Measurements from ENCODE around the gene PSD2.

The PSD2 gene

DNA sequence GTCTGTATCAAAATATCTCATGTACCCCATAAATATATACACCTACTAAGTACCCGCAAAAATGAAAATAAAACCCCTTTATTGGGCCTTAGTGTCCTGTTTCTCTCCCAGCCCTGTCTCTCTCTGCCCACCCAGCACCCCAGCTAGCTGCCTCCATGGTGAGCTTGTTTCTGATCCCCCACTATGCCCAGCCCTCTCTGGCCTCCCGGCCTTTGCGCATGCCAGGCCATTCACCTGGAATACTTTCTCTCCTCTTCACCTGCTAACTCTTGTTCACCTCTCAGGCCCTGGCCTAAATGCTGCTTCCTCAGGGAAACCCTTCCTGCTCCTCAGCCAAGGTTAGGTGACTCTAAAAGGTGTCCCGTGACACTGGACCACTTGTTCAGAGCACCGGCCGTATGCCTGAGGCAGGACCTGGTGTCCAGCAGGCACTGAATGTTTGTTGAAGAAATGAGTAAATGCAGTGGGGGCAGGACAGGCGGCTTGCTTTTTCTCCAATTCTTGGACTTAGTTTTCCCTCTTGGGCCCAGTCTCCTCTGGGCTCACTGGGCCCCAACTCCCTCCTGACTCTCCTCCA is 58.5 kb downstream of the PSD2 start:
- DNase-seq (ENCODE audit: low read depth in 2 of 2, low spot score in 1 of 2), result no peak

DNA sequence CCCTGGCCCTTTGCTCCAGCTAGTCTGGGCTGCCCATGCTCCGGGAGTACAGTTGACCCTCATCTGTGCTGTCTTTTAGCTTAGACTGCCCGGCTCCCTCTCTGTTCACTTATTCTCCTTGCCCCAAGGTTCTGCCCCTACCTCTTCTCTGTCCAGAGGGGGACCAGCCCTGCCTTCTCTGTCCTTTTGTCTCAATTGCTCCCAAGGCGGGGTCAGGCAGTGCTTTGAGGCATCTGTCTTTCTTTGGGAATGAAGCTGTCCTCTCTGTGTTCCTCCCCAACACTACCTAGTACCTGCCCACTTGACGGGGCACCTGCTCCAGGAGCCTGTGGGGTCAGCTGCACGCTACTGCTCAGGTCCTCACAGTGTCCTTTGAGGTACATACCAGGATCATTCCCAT is 59.3 kb downstream of the PSD2 start:
- no peak for DNase-seq (ENCODE audit: low read depth in 2 of 2, low spot score in 1 of 2)

DNA sequence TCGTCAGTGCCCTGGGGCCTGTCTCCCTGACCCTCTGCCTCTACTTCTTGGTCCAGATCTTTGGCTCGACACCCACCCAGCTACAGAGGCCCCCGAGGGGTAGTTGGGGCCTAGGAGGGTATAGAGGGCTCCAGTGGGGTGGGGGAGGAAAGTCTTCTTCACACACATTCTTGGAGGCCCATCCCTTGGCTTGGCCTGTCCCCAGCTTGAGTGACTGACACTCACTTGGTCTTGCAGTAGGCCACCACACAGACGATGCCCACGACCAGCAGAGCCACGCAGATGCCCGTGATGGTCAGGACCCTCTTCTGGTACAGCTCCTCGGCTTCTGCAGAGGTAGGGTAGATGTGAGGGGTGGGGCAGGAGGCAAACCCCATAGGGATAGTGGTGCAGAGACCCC is 59.8 kb downstream of the PSD2 start:
- no peak for DNase-seq (ENCODE audit: low read depth in 2 of 2, low spot score in 1 of 2)

DNA sequence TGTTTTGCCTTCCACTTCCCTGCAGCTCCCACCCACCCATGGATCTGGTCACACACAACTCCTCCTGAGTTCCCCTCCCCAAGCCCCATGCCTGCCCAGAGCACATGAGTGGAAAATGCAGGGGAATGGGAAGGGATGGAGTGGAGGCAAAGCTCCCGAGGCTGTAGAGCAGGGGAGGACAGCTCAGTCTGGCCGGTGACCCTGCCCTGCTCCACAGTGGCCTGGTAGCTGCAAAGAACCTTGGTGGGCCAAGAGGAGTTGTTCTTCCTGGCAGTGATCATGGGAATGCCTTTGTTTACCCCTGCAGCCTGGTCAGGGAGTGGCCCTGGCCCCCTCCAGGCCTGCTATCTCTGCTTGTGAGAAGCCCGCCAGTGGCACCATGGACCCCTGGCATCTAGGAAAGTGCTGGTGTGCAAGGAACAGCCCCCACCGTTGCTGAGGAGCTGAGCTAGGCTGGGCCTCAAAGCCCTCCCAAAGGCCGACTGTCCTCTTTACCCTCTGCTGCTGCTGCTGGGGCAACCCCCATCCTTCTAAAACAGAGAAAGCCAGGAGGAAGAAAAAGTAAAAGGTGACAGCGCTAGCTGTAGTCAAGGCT is 60.4 kb downstream of the PSD2 start:
- no peak for DNase-seq (ENCODE audit: low read depth in 2 of 2, low spot score in 1 of 2)

DNA sequence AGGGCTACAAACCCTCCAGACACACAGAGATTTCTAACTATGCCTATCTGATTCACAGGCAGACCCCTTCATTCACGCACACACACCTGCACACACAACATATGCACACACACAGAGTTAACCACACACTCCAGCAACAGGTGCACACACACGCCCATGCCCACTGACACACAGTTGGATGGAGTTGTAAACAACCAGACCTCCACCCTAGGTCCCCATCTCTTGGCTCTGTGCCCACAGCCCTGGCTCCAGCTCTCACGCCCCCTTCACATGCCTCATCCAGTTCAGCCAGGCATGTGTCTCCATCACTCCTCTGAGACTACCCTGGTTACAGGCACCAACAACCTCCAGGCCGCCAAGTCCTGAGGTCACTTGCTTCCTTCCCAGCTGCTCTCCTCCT is 61.1 kb downstream of the PSD2 start:
- no peak for DNase-seq (ENCODE audit: low read depth in 2 of 2, low spot score in 1 of 2)

DNA sequence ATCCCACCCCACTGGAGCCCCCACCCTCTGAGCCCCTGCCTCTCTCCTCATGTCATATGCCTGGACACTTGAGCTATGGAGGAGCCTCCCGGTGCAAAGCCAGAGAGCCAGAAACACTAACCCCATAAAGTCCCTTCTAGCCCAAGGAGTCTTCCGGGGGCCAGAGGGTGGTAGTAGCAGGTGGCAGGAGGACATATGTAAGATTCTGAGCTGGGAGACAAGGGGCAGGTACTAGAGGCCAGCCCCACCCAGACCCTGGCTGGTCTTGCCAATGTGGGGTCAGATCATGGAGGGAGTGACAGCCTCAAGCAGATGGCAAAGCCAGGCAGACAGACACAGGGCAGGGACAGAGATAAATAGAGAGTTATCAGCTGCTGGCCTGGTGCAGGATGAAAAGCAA is 63.4 kb downstream of the PSD2 start:
- DNase-seq (ENCODE audit: low read depth in 2 of 2, low spot score in 1 of 2), result no peak

DNA sequence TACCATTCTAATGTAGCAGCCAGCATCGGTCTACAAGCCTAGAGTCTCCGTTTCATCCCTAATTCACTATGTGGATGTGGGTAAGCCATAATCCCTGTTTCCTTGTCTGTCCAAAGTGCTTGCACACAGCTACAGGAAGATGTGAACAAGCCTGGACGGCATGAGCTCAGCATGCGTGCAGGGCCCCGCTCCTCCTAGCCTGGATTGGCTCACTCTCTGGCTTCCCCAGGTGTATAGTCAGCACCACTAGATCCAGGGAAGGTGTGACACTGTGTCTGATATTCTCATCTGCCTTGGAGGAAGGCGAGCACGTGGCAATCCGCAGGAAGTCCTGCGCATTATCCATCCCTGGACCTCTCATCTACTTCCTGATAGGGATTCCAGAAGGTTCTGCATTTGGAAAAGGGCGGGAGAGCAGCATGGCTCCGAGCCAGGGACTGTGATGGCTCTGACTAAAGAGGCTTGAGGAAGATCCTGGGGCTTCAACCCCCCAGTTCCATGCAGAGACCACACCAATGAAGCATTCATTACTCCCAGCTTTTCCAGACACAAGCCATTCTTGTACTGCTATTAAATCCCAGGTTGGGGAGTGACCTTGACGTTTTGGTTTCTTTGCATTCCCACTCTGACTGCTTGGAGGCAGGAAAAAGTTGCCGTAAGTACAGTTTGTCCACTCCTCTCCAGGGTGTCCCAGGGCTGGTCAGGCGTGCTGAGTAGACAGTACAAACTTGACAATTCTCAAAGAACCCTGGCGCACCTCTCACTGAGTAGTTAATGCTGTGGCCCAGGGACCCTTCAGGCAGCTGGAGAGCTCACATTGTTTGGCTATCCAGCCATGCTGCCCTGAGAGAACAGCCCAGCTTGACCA is 65.6 kb downstream of the PSD2 start:
- no peak for DNase-seq (ENCODE audit: low read depth in 2 of 2, low spot score in 1 of 2)

DNA sequence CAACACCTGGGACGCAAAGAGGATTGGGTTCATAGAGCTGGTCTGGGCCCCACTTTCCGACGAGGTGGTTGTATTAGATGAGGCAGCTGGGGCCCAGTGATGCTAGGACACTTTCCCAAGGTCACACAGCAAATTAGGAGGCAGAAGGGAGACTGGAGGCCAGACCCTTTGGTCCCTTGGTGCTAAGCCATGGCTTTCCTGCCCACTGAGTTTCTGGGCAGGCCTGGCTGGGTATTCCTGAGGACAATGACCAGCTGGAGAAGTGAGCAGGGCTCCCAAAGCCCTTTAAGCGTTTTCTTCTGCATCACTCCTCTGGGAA is 66.2 kb downstream of the PSD2 start:
- DNase-seq (ENCODE audit: low read depth in 2 of 2, low spot score in 1 of 2), result no peak

DNA sequence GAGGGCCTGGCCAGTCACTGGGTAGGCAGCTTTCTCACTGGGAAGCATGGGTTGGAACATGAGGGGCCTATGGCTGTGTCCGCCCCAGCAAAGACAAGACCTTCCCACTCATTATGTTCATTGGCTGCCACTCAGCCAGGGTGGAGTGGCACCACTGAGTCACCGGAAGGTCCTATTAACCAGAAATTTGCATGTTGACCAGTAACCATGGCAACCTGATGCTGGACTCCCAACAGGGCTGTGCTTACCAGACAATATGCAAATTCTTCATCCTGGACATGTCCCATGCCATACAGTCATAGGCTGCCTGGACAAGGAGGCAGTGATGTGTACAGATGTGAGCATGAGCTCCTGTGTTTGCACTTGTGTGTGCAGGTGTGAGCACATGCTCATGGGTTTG is 66.7 kb downstream of the PSD2 start:
- DNase-seq (ENCODE audit: low read depth in 2 of 2, low spot score in 1 of 2), result no peak

DNA sequence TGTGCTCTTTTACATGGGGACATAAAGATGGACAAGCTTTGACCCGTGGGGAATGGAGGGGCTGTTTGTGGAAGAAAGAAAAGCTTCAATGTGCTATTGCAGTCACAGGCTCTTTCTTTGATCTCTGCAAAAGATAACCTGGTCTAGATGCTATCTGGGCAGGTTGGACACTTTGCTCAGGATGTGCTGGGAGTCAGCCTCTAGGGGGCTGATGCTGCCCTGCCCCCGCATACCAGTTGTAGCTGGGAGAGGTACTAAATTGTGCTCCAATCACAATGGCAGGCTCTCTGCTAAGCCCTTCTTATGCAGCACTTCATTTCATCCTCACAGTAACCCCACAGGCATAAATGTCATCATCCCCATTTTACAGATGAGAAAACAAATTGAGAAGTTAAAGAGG is 67.2 kb downstream of the PSD2 start:
- DNase-seq (ENCODE audit: low read depth in 2 of 2, low spot score in 1 of 2), result no peak

DNA sequence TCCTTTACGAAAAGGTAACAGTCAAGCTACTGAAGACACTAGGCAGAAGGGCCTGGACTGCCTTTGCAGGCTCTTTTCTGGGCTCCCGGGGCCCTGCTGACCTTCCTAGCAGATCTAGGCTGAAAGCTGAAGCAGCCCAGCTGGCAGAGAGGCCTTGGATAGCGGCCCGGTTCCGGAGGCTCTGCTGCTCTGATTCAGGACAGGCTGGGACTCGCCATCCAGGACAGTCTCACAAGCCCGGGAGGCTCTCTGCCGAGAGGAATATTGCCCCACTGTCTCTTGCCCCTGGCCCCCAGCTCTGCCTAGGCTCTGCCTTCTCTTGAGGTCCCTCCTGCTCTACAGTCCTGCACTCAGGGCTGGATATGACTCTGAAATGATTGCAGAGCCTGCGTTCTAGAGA is 67.8 kb downstream of the PSD2 start:
- no peak for DNase-seq (ENCODE audit: low read depth in 2 of 2, low spot score in 1 of 2)

DNA sequence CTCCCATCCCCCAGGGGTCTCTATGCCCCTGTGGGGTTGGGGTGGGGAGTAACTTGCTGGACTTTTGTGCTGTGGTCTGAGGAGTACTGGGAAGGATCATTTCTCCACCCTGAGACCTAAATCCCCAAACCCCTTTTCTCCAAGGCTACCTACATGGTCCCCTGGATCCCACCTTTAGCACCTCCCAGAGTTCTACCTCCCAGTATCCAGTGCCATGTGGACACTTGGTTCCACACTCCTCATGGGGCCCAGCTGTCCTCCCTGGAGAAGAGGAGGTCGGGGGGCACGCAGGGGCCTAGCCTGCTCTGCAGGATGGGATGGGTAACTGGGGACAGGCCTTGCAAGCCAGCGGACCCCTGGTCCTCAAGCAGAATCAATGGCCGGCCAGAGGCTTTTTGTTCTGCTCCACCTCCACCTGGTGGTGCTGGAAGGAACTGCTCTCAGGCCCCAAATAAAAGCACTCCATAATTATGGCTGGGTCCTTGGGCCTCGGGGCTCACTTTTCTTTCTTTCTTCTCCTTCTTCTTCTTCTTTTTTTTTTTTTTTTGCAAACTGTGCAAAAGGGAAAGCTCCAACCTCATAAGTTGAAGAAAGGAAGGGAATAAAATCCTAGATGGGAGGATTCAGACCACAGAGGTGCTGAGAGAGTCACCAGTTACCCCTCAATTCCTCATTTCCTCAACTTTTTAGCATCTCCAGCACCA is 68.4 kb downstream of the PSD2 start:
- DNase-seq (ENCODE audit: low read depth in 2 of 2, low spot score in 1 of 2), result peak in 1 of 2 donors; percentile 29

DNA sequence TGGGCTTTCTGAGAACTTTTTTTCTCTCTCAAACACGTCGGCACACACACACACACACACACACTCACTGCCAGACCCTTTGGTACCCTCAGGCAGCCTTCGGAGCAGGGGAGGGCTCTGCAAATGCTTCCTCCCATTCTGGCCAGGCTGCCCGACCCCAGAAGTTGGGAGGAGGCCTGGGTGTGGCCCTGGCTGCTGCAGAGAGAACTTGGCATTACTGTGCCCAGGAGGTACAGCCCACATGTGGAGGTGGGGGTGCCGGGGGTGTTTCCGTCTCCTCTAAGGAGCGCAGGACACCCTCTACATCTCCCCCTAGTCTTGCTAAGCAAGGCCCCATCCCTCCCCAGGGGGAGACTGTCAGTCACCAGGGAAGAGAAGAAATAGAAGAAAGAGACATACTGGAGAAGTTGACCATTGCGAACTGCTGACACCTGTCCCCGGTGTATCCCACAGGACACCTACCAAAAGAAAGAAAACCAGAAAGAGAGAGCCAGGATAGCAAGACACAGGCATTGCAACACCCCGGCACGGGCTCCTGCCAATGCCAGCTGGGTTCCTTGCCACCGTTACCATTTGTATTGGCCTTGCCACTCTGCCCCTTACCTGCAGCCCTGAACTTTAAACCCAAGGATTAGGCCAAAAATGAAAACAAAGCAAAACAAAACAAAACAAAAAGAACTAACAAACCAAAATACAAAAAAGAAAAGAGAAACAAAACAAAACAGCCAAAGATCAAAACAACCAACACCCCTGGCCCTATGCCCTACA is 69.3 kb downstream of the PSD2 start:
- DNase-seq (ENCODE audit: low read depth in 2 of 2, low spot score in 1 of 2), result no peak

DNA sequence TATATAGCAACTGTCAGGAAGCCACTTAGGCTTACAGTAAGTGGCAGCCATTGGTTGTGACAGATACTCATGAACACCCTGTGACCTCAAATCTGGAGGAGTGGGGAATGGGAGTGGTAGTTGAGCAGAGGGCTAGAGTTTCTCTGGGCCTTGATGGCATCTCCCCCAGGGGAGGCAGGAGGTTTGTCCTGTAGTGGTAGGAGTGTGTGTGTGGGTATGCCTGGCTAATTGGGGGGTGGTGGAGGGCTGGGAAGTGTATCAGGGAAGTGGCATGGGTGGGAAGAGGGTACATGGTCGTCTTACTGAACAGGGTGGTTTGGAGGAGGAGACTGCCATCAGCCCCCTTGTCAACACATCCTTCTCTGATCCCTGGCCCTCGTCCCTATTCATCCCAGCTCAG is 71.5 kb downstream of the PSD2 start:
- DNase-seq (ENCODE audit: low read depth in 2 of 2, low spot score in 1 of 2), result no peak

DNA sequence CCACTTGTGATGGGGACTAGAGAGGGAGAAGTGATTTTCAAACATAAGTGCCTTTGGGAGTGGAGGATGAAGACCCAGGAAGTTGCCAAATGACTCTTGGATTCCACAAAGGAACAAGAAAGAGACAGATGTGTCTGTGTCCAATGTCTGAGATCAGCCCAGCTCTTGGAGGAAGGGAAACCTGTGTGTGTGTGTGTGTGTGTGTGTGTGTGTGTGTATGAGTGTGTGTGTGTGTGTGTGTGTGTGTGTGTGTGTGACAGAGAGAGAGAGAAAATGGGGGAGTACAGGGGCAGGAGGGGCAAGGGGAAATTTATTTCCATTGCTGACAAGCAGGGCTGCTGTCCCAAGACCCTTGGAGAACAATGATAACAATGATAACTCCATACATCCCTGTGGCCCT is 72.0 kb downstream of the PSD2 start:
- DNase-seq (ENCODE audit: low read depth in 2 of 2, low spot score in 1 of 2), result no peak

DNA sequence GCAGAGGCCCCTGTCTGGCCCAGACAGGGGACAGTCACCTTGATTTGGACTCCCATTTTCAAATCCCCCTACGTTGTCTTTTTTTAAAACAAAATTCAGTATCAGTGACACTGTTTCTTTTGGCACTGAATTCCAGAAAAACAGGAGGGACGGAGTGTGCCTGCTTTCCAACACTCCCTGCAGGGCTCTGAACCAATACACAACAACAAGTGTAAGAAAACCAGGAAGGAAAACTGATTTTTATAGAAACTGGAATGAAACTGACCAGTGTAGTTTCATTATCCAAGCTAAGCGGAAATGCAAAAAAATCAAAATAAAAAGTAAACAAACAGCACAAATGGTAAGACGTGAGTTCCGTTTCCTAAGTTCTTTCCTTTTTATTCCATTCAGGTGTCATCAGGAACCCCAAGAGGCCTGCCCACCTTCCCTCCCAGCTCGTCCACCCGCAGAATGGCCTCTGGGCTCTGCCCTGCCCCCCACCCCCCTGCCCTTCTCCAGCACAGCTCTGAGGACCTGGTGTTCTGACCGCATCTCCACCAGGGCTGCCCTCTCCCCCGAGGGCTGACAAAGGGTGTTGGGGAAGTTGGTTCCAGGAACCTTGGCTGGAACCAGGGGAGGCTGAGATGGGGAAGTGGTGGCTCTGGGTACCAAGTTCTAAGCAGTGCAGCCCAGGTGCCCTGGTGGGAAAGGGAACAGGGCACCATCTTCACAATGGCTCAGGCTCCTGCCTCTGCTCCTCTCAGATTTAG is 73.6 kb downstream of the PSD2 start:
- no peak for DNase-seq (ENCODE audit: low read depth in 2 of 2, low spot score in 1 of 2)

DNA sequence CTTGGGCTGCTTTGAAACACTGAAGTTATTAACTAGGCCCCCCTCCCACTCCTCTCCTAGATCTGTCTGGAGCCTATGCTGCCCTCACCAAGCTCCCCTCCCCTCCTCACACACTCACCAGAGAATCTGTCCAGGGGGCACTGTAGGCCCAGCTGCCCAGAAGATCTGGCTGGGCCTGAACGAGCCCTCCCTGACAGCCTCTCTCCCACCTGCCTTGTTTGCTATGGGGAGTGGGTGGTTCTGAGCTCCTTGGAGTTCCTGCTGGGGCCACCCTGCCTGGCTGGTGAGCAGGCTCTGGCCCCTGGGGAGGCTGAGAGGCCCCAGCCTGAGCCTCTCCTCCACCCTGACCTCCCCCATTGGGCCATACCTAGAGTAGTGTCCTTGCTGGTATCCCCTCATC is 75.1 kb downstream of the PSD2 start:
- DNase-seq (ENCODE audit: low read depth in 2 of 2, low spot score in 1 of 2), result no peak

DNA sequence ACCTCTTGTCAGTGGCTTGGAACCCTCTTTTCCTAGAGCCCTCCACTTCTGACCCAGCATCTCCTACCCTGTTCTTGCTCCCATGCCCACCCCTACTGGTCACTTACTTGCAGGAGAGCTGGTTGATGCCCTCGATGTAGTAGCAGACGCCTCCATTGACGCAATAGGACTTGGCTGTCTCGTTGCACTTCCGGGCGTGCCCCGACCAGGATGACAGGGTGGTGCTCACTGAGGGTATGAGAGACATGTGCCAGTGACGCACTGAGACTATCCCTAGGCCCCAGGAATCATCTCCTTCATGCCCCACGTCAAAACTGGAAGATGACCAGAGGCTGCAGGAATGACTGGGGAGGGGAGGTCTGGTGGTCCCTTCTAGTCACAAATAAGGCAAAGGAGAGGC is 76.0 kb downstream of the PSD2 start:
- DNase-seq (ENCODE audit: low read depth in 2 of 2, low spot score in 1 of 2), result no peak

DNA sequence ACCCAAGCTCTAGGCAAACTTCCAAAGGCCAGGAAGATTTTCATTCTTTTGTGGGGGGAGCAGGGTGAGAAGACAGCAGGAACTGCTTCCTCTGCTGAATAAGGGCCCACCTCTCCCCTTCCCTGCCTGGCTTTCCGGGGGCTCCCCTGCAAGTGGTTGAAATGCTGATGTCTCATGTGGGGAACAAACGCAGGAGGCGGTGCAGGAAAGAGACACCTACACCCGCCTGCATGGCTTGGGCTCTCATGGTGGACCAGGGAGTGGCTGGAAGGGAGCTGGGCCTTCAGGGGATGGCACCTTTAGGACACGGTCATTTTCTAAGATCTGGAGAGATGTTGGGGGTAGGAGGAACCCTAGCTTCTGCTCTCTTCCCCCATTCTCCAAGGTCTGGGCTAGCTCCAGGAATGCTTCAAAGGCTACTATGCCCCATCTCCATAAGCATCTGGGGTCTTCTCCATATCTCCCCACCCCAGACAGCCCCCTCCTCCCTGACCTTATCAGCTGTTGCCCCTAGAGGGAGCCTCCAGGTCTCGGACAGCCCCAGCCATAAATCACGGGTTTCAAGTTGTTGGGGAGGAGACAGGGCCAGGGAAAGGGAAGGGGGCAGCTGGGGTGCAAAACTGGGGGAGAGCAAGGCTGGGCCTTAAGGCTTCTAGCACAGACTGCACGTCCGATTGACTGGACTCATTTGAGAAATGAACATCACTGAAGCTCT is 76.6 kb downstream of the PSD2 start:
- no peak for DNase-seq (ENCODE audit: low read depth in 2 of 2, low spot score in 1 of 2)
